ENCODE data around the gene TMEM217.

The TMEM217 gene

DNA sequence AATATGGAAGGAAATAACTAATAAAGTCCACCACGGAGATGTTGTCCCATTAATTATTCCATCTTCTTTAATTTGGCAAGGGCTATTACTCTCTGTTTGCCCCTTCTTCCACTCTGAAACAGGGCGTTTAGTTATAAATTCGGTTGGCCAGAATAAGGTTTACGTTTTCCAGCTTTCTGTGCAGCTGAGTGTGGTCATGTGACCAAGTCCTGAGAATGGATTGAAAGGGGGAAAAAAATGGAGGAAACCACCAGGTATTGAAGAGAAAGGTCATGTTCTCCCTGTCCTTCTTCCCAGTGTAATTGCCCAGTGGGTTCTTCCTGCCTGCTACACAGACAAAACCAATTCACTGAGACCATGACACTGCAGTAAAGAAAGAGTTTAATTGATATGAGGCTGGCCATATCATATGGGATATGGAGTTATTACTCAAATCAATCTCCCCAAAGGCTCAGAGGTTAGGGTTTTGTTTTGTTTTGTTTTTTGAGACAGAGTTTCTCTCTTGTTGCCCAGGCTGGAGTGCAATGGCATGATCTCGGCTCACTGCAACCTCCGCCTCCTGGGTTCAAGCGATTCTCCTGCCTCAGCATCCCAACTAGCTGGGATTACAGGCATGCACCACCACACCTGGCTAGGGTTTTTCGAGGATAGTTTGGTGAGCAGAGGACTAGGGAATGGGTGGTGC, 14.7 kb downstream of the TMEM217 start:
- DNase-seq, result no peak

DNA sequence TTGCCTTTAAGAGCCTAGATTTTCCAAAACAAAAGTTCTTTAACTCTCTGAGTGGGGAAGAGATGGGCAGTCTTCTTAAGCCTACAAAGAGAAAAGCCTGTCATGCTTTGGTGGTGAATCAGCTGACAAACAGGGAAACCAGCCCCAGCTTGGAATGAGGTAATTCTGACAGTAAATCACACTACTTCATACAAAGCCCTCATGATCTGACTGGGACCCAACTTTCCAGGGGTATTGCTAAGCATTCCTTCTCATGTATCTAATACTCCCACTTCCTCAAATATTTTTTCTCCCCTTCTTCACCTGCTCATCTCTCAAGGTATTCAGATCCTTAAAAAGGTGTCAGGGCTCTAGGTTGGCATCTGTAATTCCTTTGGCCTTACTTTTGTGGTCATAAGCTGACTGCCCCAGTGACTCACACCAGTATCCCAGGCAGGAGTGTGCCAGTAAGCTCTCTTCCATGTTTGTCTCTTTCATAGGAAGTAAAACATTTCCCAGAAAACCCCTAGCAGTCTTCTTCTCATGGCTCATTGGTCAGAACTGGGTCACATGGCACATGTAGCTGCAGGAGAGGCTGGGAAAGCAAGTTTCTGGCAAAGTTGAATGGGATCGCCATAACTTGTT, 15.4 kb downstream of the TMEM217 start:
- no peak for DNase-seq

DNA sequence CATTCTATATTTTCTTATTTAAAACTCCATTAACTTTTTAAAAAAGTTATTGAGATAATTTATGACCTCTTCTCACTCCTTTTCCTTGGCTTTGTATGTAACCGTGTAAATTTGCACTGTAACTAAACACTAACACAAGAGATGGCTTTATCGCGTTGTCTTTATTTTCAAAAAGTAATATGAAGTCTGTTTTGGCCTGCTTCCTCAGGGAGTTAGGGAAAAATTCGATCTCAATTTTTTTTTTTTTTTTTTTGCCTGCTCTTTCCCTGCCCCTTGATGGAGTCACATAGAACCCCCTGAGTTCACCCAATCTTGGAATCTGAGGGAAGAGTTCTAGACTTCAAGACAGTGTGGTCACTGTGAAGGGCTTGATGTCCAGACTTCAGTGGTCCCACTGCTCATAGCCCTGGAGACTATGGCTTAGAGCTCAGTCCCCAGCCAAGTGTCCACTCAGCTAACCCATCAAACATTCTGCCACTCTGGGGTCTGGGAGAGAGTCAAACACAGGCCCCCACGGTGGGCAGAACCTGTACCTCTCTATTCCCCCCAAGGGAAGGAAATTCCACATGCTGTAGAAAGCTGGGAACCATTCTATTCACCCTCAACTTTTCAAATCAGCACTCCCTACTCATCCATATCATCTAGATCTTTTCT, 16.0 kb downstream of the TMEM217 start:
- DNase-seq, result no peak

DNA sequence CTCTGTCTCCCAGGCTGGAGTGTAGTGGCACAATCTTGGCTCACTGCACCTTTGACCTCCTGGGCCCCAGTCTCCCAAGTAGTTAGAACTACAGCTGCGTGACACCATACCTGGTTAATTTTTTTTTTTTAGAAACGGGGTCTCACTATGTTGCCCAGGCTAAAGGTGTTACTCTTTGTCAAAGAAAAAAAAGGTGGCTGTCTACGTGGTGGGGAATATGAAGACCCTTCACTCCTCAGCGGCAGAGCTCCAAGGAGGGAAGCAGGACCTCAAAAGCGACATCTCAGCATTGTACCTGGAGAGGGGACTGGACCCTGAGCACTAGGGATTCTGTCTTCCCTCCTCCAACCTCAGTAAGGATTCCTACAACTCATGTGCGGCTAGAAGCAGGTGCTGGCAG, 16.8 kb downstream of the TMEM217 start:
- DNase-seq, result no peak

DNA sequence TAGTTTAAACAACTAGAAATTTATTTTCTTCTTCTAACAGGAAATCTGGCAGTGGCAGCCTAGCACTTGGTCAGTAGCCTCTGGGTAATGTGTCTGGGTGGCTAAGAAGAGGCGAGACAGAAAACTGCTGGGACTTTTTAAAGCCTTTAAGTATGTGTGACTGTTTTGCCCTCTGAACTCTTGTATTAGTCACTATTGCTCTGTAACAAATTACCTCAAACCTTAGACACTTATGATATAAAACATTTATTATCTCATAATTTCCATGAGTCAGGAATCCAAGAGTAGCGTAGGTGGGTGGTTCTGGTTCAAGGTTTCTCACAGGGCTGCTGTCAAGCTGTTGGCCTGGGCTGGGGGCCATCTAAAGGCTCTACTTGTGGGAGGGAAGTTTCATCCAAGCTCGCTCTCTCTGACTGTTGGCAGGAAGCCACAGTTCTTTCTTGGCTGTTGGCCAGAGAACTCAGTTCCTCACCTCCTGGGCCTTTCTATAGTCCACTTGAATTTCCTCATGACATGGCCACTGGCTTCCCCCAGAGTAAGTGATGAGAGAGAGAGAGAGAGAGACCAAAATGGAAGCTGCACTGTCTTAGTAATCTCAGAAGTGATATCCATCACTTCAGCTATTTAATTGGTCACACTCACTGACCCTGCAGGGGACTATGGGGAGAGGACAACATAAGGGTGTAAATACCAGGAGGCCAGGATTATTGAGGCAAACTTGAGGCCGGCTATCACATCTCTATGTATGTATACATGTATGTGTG, 17.8 kb downstream of the TMEM217 start:
- DNase-seq, result peak; percentile 94

DNA sequence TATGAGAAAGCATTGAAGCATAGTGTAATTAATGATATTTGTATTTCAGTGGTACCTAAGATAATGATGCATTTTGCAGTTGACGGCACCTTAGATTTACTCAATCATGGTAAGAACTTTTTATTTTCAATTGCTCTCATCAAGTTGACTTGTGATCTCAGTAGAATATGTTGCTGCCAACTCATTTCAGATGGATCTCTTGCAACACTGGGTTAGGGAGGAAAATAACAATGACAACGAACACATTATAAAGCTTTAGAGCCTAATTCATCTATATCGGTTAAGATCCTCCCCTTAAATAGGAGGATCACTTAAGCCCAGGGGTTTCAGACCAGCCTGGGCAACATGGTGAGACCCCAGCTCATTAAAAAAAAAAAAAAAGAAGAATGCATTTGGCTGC, 18.4 kb downstream of the TMEM217 start:
- DNase-seq, result no peak

DNA sequence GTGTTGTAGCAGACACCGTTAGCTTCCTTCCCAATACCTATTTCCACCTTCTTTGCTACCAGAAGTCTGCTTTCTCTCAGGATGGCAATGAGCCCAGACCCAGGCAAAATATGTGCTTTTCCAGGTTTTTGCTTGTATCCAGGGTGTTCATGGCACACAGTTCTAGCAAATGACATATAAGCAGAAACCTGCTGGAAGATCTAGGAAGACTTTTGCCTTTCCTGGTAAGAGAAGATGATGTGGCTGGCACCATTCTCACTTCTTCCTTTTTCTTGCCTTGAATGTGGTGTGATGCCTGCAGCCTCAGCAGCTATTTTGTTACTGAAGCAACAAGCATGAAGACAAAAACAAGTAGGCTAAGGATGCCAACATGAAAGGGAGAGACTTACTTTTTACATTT, 19.6 kb downstream of the TMEM217 start:
- DNase-seq, result no peak

DNA sequence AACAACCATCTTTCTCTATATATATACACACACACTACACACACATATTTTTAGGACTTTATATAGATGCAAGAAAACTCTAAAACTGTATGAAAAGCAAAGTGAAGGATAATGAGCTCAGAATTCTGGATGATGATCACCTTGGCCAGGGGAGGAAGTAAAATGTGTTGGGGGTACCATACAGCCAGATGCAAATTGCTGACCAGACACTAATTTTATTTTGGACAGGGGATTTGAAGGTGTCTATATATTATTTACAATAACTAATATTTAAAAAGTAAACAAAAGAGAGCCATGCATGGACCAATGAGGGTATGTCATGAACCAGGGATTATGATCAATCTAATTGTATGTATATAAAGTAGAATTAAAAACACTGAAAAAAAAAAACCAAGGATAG, 20.2 kb downstream of the TMEM217 start:
- no peak for DNase-seq

DNA sequence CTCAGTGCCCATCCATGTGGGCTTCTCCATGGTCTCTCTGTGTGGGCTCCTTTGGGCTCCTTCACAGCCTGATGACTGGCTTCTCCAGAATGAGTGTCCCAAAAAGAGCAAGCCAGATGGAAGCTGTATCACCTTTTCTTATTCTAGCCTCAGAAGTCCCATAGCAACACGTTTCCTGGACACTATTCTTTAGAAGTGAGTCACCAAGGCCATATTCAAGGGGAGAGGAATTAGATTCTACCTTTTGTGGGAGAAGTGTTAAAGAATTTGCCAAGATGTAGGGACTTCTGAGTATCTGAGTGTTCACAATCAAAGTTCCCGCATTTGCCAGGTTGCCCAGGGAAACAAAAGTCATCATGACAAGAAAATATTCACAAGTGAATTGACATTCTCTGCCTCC, 21.0 kb downstream of the TMEM217 start:
- no peak for DNase-seq

DNA sequence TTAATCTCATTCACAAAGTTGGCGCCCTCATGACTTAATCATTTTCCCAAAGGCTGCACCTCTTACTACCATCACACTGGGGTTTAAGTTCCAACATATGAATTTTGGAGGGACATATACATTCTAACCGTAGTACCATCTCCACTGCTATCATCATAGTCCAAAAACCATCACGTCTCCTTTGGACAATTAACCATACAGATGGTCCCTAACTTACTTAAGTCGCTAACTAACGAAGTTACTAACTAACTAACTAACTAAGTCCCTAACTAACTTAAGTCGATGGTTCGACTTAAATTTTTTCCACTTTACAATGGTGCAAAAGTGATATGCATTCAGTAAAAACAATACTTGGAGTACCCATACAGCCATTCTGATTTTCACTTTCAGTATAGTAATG, 24.4 kb downstream of the TMEM217 start:
- no peak for DNase-seq

DNA sequence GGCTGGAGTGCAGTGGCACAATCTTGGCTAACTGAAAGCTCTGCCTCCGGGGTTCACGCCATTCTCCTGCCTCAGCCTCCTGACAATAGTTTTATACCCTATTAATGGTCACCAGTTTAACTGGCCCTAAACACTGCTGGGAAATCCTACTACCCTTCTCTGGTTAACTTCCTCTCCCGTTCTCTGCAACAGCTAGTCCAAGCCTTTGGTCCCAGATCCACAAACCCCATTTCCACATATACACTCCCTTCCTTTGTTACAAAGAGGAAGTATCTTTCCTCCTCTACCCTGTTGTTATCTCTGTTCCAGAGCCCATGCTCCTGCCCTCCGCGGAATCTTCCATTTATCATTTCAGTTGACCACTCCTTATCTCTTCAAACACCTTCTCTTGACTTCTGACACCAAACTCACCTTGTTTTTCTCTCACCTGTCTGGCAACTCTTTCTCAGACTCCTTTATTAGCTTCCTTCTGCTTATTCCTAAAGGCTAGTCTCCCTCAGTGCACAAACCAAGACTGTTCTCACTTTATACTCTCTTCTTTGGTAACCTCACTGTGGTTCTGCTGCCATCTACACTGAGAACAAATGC, 25.4 kb downstream of the TMEM217 start:
- DNase-seq, result no peak

DNA sequence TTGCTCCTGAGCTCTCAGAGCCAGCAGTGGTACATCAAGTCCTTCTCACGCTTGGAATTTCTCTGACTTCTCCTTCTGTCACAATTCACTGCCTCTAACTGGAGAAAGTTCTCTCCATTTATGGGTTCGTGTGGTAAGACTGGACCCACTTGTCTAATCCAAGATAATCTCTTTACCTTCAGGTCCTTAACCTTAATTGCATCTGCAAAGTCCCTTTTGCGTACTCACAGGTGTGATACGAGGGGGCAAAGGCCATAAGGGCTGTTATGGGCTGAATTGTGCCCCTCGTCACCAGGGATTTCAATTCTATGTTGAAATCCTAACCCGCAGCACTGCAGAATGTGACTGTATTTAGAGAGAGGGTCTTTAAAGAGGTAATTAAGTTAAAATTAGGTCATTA, 27.8 kb downstream of the TMEM217 start:
- DNase-seq, result no peak

DNA sequence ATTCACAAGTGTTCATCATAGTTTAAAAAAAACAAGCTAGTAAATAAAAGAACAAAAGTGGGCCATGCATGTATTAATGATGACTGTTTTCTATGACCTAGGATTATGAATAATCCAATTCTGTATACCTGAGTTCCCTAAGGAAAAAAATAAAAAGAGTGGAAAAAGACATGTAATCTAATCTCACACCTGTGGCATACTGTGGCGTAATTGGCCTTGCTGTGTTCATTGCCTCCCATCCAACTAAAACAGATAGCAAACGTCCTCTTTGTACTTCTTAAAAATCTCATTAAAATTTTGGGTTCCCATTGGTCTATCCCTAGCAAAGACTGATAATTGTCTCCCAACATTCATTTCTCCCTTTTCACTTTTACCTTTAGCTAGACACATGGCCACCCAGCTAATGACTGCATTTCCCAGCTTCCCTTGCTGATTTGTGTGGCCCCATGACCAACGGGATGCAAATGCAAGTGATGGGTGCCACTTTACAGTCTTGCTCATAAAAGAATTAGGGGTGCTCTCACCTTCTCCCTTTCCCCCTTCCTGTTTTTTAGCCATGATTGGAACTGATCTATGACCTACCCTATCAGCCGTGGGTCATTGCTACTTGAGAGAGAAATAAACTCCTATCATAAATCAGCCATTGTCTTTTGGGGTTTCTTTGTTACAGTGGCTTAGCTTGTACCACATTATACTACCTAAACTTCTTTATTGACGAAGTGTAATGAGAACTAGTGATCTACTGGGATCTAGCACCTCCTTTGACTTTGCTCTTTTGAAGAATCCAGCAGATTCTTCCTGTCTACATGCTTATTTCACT, 32.4 kb downstream of the TMEM217 start:
- DNase-seq, result no peak

DNA sequence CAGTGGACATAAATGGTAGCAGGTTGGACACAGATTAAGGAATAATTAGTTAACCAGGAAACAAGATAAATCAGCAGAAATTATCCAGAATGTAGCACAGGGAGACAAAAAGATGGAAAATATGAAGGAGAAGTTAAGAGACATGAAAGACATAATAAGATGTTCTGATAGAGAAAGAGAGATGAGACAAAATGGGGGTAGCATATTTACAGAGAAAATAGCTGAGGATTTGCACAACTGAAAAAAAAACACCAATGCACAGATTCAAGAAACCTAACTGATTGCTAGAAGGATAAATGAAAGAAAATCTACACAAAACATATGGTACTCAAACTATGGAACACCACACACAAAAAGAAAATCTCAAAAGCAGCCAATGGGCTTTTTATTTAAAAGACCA, 35.0 kb downstream of the TMEM217 start:
- no peak for DNase-seq

DNA sequence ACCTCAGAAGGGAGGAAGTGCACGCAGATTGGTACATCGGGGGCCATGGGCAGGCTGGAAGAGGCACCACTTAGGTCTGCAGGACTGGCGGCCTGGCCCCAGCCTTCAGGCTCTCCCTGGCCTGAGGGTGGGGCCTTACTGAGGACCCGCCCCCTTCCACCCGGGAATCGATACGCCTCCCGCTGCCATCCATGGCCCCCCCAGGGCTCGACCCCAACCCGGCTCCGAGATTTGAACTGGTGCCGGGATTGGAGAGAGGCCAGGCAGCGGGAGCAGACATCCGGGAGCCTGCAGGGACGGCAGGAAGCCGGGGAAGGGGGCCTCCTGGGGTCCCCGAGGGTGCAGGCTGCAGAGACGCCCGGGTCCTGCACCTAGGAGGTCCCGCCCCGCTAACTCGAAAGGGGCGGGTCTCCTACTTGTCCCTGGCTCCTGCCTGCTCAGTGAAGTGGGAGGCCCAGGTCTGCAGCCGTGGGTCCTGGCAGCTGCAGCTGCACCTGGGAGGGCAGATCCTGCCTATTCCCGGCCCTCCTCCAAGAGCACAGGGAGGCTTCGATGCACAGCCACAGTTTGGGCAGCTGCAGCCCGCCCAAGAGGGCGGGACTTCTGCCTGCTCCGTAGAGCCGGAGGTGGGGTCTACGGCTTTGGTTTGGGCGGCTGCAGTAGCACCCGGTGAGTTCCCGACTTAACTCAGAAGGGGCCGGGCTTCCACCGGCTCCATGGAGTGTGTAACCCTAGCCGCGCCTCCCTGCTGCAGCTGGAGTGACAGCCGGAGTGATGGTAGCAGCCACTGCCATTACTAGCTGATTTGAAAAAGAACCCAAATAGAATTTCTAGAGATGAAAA, 35.6 kb downstream of the TMEM217 start:
- DNase-seq, result peak; percentile 99

DNA sequence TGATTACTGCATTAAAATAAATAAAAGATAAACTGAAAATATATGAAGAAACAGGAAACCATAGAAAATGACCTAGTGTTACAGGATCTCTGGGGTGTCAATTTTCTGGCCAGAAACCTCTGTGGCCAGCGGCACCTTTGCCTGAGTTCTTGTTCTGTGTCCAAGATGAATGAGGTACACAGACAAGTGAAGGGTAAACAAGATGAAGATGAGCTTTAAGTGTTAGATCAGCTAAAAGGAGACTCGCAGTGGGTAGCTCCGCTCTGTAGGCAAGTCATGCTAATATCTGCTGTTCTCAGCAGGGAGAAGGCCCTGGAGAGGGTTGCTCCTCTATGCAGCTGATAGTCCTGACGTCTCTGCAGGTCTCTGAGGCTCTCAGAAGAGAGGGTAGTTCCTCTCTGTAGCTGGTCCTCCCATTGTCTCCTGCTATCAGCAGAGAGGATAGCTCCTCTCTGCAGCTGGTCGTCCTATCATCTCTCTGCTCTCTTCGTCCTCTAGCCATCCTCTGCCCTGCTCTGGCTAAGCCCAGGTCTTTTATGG, 36.3 kb downstream of the TMEM217 start:
- no peak for DNase-seq

DNA sequence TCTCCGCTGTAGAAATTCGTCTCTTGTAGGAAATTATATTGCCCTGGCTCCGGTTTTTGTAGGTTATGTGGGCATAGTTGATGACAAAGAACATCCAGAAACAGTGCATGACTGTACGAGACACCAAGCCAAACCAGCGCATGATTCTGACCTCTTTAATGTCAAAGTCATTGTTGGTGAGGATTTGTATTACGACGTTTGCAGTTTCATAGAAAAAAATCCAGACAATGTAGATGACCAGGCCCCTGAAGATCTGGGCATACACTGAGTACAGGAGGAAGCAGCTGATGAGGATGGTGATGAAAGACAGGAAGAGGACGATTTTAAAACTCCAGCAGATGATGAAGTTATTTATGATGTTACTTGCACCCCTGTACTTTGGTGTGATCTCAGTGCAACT, 39.4 kb downstream of the TMEM217 start:
- DNase-seq, result no peak

DNA sequence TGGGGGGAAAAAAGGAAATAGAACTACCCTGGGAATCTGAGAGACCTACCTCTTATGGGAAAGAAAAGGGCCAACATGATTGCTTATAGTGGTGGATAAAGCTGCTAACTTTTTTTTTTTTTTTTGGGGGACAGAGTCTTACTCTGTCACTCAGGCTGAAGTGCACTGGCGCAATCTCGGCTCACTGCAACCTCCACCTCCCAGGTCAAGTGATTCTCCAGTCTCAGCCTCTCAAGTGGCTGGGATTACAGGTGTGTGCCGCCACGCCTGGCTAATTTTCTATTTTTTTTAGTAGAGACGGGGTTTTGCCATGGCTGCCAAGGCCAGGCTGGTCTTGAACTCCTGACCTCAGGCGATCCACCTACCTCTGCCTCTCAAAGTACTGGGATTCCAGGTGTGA, 39.9 kb downstream of the TMEM217 start:
- DNase-seq, result no peak

DNA sequence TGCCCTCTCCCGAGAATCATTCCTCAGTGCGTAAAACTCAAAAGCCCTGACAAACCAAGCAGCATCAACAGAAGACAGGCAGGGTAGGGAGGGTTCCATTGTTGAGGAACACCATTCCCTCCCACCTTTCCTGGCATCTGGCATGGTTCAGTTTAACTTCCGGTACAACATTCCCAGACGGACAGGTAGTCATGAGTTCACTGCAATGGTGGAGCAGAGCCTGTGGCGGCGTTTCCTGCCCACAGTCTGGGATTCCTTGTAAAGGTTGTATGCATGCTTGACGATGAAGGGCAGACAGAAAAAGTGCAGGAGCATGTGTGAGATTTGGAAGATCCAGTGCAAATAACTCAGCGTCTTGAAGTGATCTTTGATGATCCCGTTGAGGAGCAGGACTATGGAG, 45.7 kb downstream of the TMEM217 start:
- DNase-seq, result no peak

DNA sequence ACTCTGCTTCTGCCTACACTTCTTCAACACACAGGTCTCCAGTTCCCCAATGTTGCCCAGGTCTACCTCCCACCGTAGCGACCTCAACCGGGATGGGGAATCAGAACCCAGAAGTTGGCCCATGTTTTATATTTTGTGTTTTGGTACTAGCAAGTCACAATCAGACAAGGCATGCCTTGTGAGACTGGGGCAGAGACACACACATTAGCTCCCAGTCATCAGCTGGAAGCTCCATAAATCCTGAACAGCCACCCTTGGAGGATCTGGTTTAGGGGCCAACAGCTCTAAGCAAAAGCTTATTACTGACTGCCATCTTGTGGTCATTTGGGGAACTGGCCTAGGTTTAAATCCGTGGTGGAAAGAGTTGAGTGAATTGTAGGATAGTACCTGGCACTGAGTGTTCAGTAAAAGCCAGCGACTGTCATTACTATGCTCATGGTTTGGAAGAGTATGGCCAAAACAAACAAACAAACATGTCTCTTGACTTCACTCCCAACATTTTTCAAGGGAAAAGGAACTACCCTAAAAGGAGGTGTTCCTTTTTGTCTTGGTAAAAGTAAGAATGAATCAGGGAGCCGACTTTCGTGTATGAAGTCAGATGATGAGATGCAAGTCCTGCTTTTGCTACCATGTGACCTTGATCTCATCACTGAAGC, 47.5 kb downstream of the TMEM217 start:
- DNase-seq, result peak; percentile 78
